BLaER1 (cell line): Measurements from ENCODE around the gene DCTD.

Experiments used
- H3K27ac ChIP-seq: shearing (Covaris generic); formaldehyde crosslinking; 2 replicates; pipeline ENCODE4 v1.8.1; 2022
- H3K27me3 ChIP-seq: shearing (Covaris generic); formaldehyde crosslinking; 2 replicates; pipeline ENCODE4 v1.8.1; 2022
- H3K36me3 ChIP-seq: shearing (Covaris generic); formaldehyde crosslinking; 2 replicates; pipeline ENCODE4 v1.8.1; 2022
- H3K4me1 ChIP-seq: shearing (Covaris generic); formaldehyde crosslinking; 2 replicates; pipeline ENCODE4 v1.8.1; 2022
- H3K4me2 ChIP-seq: shearing (Covaris generic); formaldehyde crosslinking; 2 replicates; pipeline ENCODE4 v1.8.1; 2022
- H3K4me3 ChIP-seq: shearing (Covaris generic); formaldehyde crosslinking; 2 replicates; pipeline ENCODE4 v1.8.1; 2022
- H3K9ac ChIP-seq: shearing (Covaris generic); formaldehyde crosslinking; 2 replicates; pipeline ENCODE4 v1.8.1; 2022
- H3K9me3 ChIP-seq: shearing (Covaris generic); formaldehyde crosslinking; 2 replicates; pipeline ENCODE4 v1.8.1; 2022
- H4K20me1 ChIP-seq: shearing (Covaris generic); formaldehyde crosslinking; 2 replicates; pipeline ENCODE4 v1.8.1; 2022
- Cebpa-rat ChIP-seq: shearing (Covaris generic); IDR thresholded peaks from 2 replicates; pipeline ENCODE4 v1.8.1; 2022

DCTD gene

DNA sequence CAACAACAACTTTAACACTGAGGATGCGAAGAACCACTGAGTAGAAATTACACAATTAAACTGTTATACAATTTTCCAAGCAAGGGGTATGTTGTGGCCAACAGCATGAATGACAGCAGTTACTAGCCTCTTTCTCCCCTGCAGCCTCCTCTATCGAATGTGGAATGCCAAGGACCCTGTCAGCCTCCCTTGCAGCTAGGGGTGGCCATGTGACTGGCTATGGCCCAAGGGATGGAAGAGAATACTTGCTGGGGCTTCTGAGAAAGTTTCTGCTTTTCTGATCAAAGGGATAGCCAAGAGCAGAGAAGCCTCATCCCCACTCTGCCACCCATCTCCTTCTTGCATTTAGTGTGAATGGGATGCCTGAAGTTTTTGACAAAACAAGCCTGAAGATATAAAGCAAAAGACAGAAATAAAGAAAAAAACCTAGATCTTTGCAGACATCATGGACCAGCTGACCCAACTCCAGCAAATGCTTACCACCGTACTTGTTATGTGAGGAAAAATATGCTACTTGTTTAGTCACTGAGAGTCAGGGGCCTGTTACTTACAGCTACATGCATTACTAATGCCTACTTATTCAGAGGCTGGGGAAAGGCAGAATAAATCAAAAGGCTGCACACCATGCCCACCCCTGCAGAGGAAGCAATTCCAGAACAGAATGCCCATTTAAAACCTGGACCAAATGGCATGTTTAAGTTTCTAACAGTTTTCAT is 32.0 kb downstream of the DCTD start:
- Histone ChIP-seq H3K9me3 (peaks cover 48% of the 10 kb centered on the region), H3K36me3 (peaks cover 95% of the 10 kb centered on the region), H3K27ac (no peak overlapping the region), H4K20me1 (no peaks in the 10 kb centered on the region), H3K9ac (no peak overlapping the region), H3K27me3 (no peaks in the 10 kb centered on the region), H3K4me1 (no peaks in the 10 kb centered on the region), H3K4me3 (peak overlapping the region; percentile 32; the same call in 1 of the 2 replicates), H3K4me2 (no peak overlapping the region)
- no peak for TF ChIP-seq Cebpa-rat

DNA sequence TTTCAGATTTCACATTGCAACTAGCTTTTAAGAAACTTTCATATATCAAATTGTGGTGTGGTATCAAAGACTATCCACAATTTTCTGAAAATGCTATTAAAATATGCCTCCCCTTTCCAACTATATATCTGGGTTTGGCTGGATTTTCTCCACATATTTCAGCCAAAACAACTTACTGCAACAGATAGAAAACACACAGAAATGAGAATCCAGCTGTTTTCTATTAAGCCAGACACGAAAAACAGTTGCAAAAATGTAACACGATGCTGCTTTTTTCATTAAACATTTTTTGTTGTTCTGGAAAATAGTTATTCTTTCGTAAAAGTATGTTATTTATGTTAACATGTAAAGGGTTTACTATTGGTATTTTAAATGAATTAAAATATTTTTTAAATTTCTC is 33.1 kb downstream of the DCTD start:
- no peak overlapping the region for H3K9ac ChIP-seq
- no peaks in the 10 kb centered on the region for H3K27me3 ChIP-seq
- no peak overlapping the region for H3K27ac ChIP-seq
- no peaks in the 10 kb centered on the region for H4K20me1 ChIP-seq
- no peak overlapping the region for H3K4me2 ChIP-seq
- TF ChIP-seq Cebpa-rat = no peak
- H3K4me1 ChIP-seq = no peaks in the 10 kb centered on the region
- H3K36me3 ChIP-seq = peaks cover 83% of the 10 kb centered on the region
- H3K4me3 ChIP-seq = no peak overlapping the region
- H3K9me3 ChIP-seq = peaks cover 48% of the 10 kb centered on the region

DNA sequence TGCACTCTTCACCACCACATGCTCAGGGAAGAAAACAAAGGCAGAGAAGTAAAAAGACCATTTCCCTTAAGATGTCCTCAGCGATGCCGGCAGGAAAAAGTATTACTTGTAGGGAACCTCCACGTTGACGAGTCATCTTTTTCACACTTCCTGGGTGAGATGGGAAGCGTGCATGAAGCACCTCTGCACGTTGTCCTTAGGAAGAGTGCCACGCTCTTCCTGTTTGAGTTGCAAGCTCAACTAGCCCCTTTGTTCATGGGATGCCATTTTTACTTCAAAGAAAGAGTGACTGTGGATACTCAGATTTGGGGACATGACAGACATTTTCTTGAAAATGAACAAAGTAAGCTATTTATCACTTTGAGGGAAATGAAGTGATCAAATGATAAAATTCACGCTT is 33.8 kb downstream of the DCTD start:
- Histone ChIP-seq H4K20me1 (no peaks in the 10 kb centered on the region), H3K4me3 (no peak overlapping the region), H3K27me3 (no peaks in the 10 kb centered on the region), H3K9me3 (peaks cover 48% of the 10 kb centered on the region), H3K27ac (no peak overlapping the region), H3K36me3 (peaks cover 76% of the 10 kb centered on the region), H3K4me2 (no peak overlapping the region), H3K4me1 (no peaks in the 10 kb centered on the region), H3K9ac (no peak overlapping the region)
- no peak for TF ChIP-seq Cebpa-rat

DNA sequence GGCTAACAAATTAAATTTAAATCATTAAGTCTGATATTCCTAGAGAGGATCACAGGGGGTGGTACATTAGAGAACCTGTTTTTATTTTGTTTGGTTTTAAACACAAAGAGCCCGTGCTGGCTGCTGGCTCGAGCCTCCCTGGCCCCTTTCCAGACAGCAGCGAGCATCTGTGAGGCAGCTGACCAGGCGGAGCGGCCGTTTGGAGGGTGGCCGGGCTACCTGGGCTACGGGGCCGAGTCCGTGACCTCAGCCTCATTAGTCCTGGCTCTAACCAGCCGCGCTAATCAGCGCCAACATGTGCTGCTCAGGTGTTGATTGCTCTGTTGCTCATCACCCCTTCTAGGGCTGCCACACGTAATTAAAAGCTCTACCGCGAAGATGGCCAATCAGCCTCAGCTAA is 35.3 kb downstream of the DCTD start:
- Histone ChIP-seq H3K4me2 (no peak overlapping the region), H3K27ac (no peak overlapping the region), H3K4me3 (no peak overlapping the region), H3K9me3 (peaks cover 39% of the 10 kb centered on the region), H3K36me3 (peaks cover 63% of the 10 kb centered on the region), H4K20me1 (no peaks in the 10 kb centered on the region), H3K27me3 (no peaks in the 10 kb centered on the region), H3K4me1 (no peaks in the 10 kb centered on the region), H3K9ac (no peak overlapping the region)
- TF ChIP-seq Cebpa-rat = no peak

DNA sequence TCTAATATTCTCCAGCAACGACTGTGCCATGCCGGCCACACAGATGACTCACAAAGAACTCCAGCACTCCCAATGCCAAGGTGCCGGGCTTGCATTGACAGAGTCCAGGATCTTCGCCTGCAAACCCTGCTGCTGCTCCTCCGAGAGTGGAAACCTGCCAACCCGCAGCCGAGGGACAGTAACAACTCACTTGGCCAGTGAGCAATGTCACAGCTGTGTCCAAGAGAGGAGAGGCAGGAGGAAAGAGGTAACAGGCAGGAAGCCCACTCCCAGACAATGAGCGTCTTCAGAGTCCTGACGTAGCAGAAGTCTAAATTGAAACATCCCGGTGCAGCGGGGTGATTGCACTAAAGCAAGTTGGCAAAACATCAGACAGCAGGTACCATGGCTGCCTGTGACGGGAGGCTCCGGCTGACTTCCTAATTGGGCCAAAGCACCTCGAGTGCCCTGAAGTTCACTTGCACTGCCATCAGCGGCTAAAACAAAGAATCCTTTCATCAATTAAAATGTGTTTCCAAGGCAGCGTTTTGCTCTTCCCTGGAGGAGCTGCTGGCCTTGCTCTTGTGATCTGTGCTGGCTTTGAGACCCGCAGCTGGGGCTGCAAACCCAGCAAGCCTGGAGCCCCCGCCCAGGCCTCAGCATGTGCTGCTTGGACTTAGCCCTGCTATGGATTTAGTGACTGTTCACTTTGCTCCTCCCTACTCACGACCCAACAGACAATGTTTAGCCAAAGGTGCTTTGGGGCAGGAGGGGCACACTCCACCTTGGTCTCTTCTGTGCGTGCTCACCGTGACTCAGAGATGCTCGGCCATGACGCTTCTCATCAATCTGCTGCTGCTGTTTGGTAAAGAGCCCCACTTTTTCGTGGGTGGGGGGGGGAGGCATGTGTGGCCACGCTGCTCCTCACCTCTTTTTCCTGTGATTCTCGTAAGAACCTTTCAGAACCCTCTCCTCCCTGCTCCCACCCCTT is 36.5 kb downstream of the DCTD start:
- Histone ChIP-seq H4K20me1 (no peaks in the 10 kb centered on the region), H3K9ac (no peak overlapping the region), H3K9me3 (peaks cover 27% of the 10 kb centered on the region), H3K36me3 (peaks cover 50% of the 10 kb centered on the region), H3K4me2 (no peak overlapping the region), H3K27ac (no peak overlapping the region), H3K4me1 (peaks cover 1% of the 10 kb centered on the region), H3K4me3 (no peak overlapping the region), H3K27me3 (no peaks in the 10 kb centered on the region)
- no peak for TF ChIP-seq Cebpa-rat

DNA sequence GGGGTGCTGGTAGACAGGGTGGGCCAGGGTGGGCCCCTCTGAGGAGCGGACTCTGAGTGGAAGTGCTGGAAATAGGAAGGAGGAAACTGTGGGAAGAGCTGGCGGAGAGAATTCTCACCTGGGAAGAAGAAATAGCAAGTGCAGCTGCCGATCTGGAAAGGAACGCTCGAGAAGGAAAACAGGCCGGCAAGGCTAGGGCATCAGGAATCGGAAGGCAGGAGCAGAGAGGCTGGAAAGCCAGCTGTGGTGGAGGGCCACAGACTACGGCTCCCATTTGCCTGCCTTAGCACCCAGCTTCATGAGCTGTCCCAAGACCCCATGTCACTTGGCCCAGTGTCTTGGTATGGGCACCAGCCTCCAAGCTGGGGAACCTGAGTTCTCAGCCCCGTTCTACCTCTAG is 37.3 kb downstream of the DCTD start:
- H4K20me1 ChIP-seq = no peaks in the 10 kb centered on the region
- peaks cover 43% of the 10 kb centered on the region for H3K36me3 ChIP-seq
- H3K27me3 ChIP-seq = no peaks in the 10 kb centered on the region
- H3K27ac ChIP-seq = no peak overlapping the region
- H3K4me2 ChIP-seq = no peak overlapping the region
- peaks cover 9% of the 10 kb centered on the region for H3K4me1 ChIP-seq
- H3K4me3 ChIP-seq = no peak overlapping the region
- no peak overlapping the region for H3K9ac ChIP-seq
- TF ChIP-seq Cebpa-rat = no peak
- H3K9me3 ChIP-seq = peaks cover 19% of the 10 kb centered on the region

DNA sequence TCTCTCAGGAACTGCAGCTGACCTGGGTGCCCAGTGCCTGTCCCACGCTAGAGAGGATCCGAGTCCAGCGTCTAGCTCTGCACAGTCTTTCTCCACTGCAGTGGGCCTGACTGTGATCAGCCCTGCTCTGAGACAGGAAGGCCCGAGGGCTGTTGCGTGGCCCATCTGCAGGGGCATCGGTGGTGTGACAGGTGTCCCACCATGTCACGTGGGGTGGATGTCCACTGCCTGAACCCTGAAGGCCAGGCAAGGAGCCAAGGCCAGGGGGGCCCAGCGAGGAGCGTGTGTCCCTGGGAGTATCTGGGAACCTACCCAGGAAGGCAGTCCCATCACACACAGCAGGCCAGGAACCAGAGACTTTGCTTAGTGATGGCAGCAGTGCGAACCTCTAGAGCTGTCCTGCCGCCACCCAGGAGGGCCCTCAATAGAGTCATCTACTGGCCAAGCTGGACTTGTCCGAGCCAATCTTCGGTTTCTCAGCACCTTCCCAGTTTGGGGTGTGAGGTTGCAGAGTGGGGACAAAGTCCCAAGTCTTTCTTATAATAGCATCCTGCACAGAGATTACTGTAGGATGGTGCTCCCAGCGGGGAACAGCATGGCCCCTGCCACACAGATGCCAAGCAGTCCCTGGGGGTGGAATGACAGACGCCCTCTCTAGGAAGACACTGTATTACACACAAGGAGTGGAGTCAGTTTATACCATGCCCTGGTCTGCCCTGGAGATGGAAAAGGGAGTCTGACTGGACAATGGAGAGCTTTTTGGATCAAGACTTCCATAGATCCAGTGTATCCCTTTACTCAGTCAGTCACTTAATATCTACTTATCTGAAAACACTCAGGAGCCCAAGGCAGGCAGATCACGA is 38.3 kb downstream of the DCTD start:
- Histone ChIP-seq H3K27ac (no peak overlapping the region), H3K4me1 (peaks cover 19% of the 10 kb centered on the region), H3K27me3 (no peaks in the 10 kb centered on the region), H4K20me1 (no peaks in the 10 kb centered on the region), H3K36me3 (peaks cover 32% of the 10 kb centered on the region), H3K9ac (no peak overlapping the region), H3K9me3 (peaks cover 8% of the 10 kb centered on the region), H3K4me2 (no peak overlapping the region), H3K4me3 (no peak overlapping the region)
- TF ChIP-seq Cebpa-rat = no peak

DNA sequence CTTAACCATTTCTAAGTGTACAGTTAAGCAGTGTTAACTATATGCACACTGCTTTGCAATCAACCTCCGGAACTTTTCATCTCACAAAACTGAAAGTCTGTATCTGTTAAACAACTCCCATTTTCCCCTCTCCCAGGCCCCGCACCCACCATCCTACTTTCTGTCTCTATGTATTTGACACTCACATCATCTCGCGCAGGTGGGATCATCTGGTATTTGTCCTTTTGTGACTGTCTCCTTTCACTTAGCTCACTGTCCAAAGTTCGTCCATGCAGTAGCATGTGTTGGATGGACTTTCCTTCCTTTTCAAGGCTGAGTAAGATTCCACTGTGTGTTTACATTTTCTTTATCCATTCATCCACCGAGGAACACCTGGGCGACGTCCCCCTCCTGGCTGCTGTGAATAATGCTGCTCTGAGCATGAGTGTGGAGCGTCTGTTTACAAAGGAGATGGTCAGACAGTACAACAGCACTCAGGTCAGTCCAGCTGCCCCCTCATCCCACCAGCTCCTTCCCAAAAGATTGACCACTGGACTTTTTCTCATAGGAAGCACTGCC is 39.8 kb downstream of the DCTD start:
- TF ChIP-seq Cebpa-rat = no peak
- Histone ChIP-seq H3K27me3 (no peaks in the 10 kb centered on the region), H3K27ac (no peak overlapping the region), H3K9me3 (no peaks in the 10 kb centered on the region), H3K36me3 (peaks cover 19% of the 10 kb centered on the region; the same call in 1 of the 2 replicates), H3K4me3 (no peak overlapping the region), H3K4me2 (no peak overlapping the region), H3K4me1 (peaks cover 30% of the 10 kb centered on the region), H4K20me1 (no peaks in the 10 kb centered on the region), H3K9ac (no peak overlapping the region)

DNA sequence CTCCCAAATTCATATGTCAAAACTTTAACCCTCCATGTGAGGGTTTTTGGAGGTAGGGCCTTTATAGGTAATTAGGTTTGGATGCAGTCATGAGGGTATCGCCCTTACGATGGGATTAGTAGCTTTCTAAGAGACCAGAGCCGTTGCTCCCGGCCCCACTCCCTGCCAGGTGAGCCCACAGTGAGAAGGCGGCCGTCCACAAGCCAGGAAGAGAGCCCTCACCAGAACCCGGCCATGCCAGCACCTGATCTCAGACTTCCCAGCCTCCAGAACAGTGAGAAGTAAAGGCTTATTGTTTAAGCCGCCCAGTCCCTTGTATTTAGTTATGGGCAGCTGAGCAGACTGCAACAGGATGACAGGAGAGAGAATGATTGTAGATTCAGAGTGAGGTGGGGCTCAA is 40.8 kb downstream of the DCTD start:
- Histone ChIP-seq H3K9me3 (no peaks in the 10 kb centered on the region), H3K4me1 (peaks cover 30% of the 10 kb centered on the region), H3K27me3 (no peaks in the 10 kb centered on the region), H3K36me3 (peaks cover 12% of the 10 kb centered on the region; the same call in 1 of the 2 replicates), H3K4me3 (no peak overlapping the region), H3K27ac (no peak overlapping the region), H3K4me2 (no peak overlapping the region), H4K20me1 (no peaks in the 10 kb centered on the region), H3K9ac (no peak overlapping the region)
- no peak for TF ChIP-seq Cebpa-rat
